ENCODE measurements around the gene MAP3K9.
A peak's percentile ranks its signal among the peaks of the same experiment; 100 is the strongest.

MAP3K9 gene

DNA sequence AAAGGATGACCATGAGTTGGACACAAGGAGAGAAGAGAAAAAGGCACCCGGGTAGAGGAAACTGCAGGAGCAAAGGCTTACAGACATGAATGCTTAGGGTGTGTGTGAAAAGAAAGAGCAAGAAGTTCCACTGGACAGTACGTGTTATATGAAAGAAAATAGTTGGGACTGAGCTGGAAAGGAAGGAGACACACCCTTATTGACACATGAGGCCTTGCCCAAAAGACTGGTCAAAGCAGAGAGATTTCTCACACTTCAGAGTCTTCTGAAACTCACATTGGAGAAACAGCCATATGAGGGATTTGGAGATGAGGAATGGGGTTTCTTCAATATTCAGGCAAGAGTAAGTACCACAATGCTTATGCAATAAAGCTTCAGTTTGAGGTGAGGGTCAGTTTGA lies 111.6 kb downstream of the MAP3K9 start:
- DNase-seq (ENCODE audit: low read depth), result no peak

DNA sequence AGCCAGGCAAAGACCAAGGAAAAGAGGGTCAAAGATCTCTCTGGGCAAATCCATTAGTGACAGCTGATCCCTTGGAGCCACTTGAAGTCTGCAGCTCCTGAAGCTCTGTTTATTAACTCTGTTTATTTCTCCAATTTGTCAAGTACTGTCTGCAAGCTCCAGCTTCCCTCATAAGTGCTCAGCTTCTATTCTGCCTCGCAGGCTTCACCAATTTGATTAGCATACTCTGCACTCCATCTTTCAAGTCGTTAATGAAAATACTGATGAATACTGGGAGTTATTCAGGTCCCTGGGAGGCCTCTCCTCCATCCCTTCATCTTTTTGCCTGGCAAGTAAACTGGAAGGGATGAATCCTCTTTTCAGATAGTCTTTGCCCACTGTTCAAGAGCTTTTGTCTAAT lies 113.3 kb downstream of the MAP3K9 start:
- DNase-seq (ENCODE audit: low read depth), result no peak

DNA sequence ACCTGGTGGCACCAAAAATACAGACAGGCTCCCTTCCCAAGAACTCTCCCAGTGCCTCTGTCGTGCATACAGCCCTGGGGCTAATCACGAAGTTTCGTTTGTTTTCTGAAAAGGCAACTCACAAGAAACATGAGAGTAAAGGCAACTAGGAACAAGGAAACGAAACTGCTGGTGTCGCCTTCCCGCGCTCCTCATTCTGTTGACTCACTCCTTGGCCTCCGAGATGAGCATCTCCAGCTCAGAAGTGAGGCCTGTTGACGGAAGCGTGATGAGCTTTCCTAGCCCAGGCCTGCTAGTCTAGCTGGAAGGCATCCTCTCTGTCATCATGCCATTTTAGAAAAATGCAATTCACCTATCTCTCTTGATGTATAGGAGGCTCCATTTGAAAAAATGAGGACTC lies 117.1 kb downstream of the MAP3K9 start:
- DNase-seq (ENCODE audit: low read depth), result no peak

DNA sequence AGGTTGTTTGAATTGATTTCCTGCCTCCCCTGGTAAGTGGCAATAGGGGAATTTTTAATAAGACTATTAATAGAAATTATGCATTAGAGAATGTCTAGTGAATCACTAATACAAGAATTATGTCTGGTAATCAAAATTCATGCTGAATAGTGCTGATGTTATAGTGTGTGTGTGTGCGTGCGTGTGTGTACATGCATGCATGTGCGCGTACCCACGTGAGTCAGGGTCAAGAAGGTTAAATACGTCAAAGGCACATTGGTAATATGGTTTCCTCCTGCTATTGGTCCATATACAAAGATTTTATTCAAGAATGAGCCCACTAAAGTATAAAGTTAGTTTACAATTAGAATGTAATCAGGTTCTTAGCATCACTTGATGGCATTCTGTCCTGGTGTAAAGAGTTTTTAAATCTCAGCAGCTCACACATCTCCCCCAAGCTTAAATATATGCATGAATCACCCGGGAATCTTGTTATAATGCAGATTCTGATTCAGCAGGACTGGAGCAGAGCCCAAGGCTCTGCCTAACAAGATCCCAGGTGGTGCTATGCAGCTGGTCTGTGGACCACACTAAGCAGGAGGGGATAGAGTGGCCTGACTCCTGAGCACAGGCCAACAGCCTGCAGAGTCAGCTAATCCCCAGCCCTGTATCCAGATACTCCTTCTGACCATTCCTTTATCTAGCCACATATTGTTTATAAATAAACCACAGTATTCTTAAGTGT lies 123.7 kb downstream of the MAP3K9 start:
- peak; percentile 18 for DNase-seq (ENCODE audit: low read depth)

DNA sequence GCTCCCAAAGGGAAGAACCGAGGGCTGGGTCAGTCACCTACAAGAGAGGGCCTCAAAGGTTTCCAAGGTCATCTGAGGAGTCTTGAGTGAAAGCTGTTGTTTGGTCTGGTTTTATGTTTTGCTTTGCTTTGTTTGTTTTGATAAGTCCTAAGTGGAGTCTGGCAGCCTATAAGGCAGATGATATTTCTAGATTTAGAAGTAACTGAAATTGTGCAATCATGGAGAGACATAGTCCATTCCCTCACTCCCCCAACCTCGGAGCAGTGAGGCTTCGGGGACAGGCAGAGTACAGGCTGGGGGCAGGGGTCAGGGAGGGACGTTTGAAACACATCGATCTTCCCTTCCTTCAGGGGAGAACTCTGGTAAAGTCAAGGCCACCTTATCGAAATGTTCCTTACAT lies 125.3 kb downstream of the MAP3K9 start:
- DNase-seq (ENCODE audit: low read depth), result no peak

DNA sequence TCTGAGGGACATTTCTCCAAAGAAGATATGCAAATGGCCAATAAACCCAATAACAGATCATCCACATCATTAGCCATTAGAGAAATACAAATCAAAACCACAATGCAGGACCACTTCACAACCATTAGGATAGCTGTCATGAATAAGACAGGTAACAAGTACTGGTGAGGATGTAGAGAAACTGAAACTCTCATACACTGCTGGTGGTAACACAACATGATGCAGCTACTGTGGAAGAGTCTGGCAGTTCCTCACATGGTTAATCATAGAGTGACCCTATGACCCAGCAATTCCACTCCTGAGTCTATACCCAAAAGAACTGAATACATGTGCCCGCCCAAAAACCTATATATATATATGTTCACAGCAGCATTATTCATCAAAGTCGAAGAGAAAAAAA lies 128.6 kb downstream of the MAP3K9 start:
- DNase-seq (ENCODE audit: low read depth), result no peak

DNA sequence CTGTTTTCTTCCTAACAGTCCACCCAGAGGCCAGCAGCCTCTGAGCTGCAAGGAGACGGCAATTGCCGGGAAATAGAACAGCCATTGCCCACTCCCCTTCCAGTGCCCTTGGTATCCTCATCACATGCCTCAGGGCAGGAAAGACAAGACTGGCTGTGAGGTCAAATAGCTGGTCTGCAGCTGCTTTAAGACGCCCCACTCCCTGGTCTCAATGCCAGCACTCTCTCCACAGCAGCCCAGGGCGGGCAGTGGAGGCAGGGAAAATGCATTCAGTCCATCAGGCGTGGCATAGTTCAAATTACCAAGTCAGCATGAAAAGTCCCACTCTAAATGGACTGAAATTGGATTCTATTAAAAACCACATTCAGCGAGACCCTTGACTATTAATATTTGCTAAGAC lies 132.0 kb downstream of the MAP3K9 start:
- no peak for DNase-seq (ENCODE audit: low read depth)

Data from stromal cell of bone marrow (primary cell).